ENCODE results near the gene CHMP6. TPM values are rescaled to one million over a fixed set of nuclear protein-coding genes. Genes with fewer than 3 reads are reported as not detected.

The CHMP6 gene
- total RNA-seq, 1 experiment from 2014 or later = 17.4 TPM

GRCh38 chr17:80981062-80981902, 10.4 kb upstream of the CHMP6 start:
- H3K4me3 ChIP-seq = no peak overlapping the region

DNA sequence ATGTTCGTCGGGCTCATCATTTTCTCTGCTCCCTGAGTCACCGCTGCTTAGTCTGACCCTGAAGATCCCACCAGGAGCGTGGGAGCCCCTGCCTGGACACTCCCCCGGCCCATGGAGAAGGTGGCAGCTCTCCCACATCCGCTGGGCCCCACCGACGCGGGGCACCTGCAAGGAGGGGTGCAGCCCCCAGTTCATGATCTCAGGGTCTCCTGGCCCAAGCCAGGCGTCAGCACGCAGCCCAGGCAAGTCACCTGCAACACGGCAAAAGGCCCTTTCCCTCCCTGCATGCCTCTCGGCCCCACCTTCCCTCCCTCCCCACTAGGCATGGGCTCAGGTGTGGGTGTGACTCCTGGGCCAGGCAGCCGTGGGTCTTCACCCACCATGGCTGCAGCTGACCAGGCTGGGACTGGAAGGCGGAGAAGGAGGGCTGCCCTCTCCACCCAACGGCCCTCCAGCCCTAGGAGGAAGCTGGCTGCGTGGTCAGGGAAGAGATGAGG, 9.7 kb upstream of the CHMP6 start:
- H4K20me1 ChIP-seq (ENCODE audit: insufficient read depth) = no peaks in the 10 kb centered on the region
- H2AFZ ChIP-seq = no peak overlapping the region
- no peak overlapping the region for H3K4me3 ChIP-seq
- H3K9me3 ChIP-seq (ENCODE audit: insufficient read depth, low read depth) = no peaks in the 10 kb centered on the region
- no peak overlapping the region for H3K27ac ChIP-seq
- BruUV-seq (replicated peaks) = no TSS peak
- no peaks in the 10 kb centered on the region for H3F3A ChIP-seq (ENCODE audit: insufficient read depth, low read depth)
- intact Hi-C loops (cut with micrococcal nuclease; ENCODE audit: unreplicated experiment) = loop anchor here (5.0 kb wide), 1 partner anchor 555 kb away; no protein-coding TSS in a partner anchor
- H3K36me3 ChIP-seq (ENCODE audit: low read depth) = no peaks in the 10 kb centered on the region
- DNase-seq = no peak
- no peaks in the 10 kb centered on the region for H3K9me2 ChIP-seq (ENCODE audit: insufficient read depth)
- H3K4me1 ChIP-seq (replicated peaks; ENCODE audit: insufficient read depth) = no peaks in the 10 kb centered on the region
- TF ChIP-seq EZH2 (IDR thresholded peaks at IDR 0.05; ENCODE audit: low read depth) = no peak
- H3K79me2 ChIP-seq (ENCODE audit: low read depth) = no peaks in the 10 kb centered on the region
- no peak overlapping the region for H3K4me2 ChIP-seq
- CTCF ChIA-PET = no interaction called here
- H3K27me3 ChIP-seq (ENCODE audit: insufficient read depth, low read depth) = no peaks in the 10 kb centered on the region
- POLR2A ChIA-PET (ENCODE audit: unreplicated experiment) = no interaction called here

More at GRCh38 chr17:80981062-80981902, 10.4 kb upstream of the CHMP6 start:
- no TSS peak for BruUV-seq (replicated peaks)
- H3K9me3 ChIP-seq (ENCODE audit: insufficient read depth, low read depth) = no peaks in the 10 kb centered on the region
- H3K27ac ChIP-seq = no peak overlapping the region
- H3K4me2 ChIP-seq = no peak overlapping the region
- no peaks in the 10 kb centered on the region for H4K20me1 ChIP-seq (ENCODE audit: insufficient read depth)
- ChIA-PET POLR2A (ENCODE audit: unreplicated experiment) (no interaction called here), CTCF (no interaction called here)
- intact Hi-C loops (cut with micrococcal nuclease; ENCODE audit: unreplicated experiment) = loop anchor here (5.0 kb wide), 1 partner anchor 554 kb away; no protein-coding TSS in a partner anchor
- no peaks in the 10 kb centered on the region for H3K27me3 ChIP-seq (ENCODE audit: insufficient read depth, low read depth)
- no peaks in the 10 kb centered on the region for H3K4me1 ChIP-seq (replicated peaks; ENCODE audit: insufficient read depth)
- H3K79me2 ChIP-seq (ENCODE audit: low read depth) = no peaks in the 10 kb centered on the region
- TF ChIP-seq EZH2 (IDR thresholded peaks at IDR 0.05; ENCODE audit: low read depth) = no peak
- TF ChIP-seq, protein P1, sequence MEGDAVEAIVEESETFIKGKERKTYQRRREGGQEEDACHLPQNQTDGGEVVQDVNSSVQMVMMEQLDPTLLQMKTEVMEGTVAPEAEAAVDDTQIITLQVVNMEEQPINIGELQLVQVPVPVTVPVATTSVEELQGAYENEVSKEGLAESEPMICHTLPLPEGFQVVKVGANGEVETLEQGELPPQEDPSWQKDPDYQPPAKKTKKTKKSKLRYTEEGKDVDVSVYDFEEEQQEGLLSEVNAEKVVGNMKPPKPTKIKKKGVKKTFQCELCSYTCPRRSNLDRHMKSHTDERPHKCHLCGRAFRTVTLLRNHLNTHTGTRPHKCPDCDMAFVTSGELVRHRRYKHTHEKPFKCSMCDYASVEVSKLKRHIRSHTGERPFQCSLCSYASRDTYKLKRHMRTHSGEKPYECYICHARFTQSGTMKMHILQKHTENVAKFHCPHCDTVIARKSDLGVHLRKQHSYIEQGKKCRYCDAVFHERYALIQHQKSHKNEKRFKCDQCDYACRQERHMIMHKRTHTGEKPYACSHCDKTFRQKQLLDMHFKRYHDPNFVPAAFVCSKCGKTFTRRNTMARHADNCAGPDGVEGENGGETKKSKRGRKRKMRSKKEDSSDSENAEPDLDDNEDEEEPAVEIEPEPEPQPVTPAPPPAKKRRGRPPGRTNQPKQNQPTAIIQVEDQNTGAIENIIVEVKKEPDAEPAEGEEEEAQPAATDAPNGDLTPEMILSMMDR (conservative IDR thresholded peaks at IDR 0.05) = peak; percentile 71
- H3F3A ChIP-seq (ENCODE audit: insufficient read depth, low read depth) = no peaks in the 10 kb centered on the region
- H3K9me2 ChIP-seq (ENCODE audit: insufficient read depth) = no peaks in the 10 kb centered on the region
- no peak for DNase-seq
- H3K36me3 ChIP-seq (ENCODE audit: low read depth) = no peaks in the 10 kb centered on the region
- no peak overlapping the region for H2AFZ ChIP-seq

- Histone ChIP-seq H3K36me3 (ENCODE audit: low read depth) (no peaks in the 10 kb centered on the region), H3K4me3 (no peak overlapping the region), H3K9me3 (ENCODE audit: insufficient read depth, low read depth) (no peaks in the 10 kb centered on the region), H3F3A (ENCODE audit: insufficient read depth, low read depth) (no peaks in the 10 kb centered on the region), H3K9me2 (ENCODE audit: insufficient read depth) (no peaks in the 10 kb centered on the region), H3K4me2 (no peak overlapping the region), H3K4me1 (replicated peaks; ENCODE audit: insufficient read depth) (no peaks in the 10 kb centered on the region), H3K27ac (no peak overlapping the region), H3K27me3 (ENCODE audit: insufficient read depth, low read depth) (no peaks in the 10 kb centered on the region), H4K20me1 (ENCODE audit: insufficient read depth) (no peaks in the 10 kb centered on the region), H2AFZ (no peak overlapping the region), H3K79me2 (ENCODE audit: low read depth) (no peaks in the 10 kb centered on the region)
- POLR2A ChIA-PET (ENCODE audit: unreplicated experiment) = no interaction called here
- intact Hi-C loops (cut with micrococcal nuclease; ENCODE audit: unreplicated experiment) = loop anchor here (5.0 kb wide), 1 partner anchor 555 kb away; no protein-coding TSS in a partner anchor
- no TSS peak for BruUV-seq (replicated peaks)
- CTCF ChIA-PET = no interaction called here
- no peak for DNase-seq
- TF ChIP-seq EZH2 (IDR thresholded peaks at IDR 0.05; ENCODE audit: low read depth) = no peak
- TF ChIP-seq, protein P1 (conservative IDR thresholded peaks at IDR 0.05) = no peak
Observed at GRCh38 chr17:80982426-80982974, 9.1 kb upstream of the CHMP6 start.

Measured in PC-9 (cell line).